Left hindlimb (tissue), 1 donor: ENCODE results near the gene TNFAIP8.

Experiments
- DNase-seq: peaks from one replicate; pipeline ENCODE4 v3.0.0-alpha.2; 2018

The TNFAIP8 gene

GRCh38 chr5:119329666-119330065 lies 26.2 kb upstream of the TNFAIP8 start:
- DNase-seq, result no peak

DNA sequence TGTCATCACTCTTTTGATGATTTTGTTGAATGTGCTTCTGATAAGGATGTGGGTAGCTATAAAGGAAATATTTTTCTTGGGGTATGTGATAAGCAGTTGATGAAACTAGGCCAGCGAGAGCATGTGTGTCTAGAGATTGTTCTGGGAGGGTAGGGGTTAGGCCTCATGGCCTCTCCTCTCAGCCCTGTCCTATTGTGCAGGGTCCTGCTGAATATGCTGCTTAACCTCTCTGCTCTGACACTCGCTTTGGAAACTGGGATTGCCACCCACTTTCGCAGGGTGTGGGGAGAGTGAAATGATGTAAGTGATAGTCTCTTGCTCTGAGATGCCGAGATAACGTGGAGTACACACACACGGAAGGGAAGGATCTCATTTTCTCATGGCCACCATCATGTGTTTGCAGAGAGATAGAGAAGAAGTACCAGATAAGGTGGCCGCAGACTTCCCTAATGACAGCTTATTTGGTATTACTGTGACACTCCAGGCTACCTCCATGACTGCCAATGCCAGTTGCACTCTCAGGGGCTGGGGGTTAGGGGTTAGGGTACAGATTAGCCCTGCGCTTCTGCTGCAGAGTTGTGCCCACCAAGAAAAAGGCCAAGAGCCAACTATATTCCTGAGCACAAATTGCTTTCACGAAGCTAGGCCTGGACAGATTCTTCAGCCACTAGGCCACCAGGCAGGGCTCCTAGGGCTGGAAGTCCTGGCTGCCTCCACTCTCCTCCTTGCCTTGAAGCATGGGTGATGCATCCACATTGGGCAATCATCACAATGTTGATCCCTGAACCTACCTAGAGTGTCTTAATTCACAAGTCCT lies 25.2 kb upstream of the TNFAIP8 start:
- DNase-seq, result no peak

DNA sequence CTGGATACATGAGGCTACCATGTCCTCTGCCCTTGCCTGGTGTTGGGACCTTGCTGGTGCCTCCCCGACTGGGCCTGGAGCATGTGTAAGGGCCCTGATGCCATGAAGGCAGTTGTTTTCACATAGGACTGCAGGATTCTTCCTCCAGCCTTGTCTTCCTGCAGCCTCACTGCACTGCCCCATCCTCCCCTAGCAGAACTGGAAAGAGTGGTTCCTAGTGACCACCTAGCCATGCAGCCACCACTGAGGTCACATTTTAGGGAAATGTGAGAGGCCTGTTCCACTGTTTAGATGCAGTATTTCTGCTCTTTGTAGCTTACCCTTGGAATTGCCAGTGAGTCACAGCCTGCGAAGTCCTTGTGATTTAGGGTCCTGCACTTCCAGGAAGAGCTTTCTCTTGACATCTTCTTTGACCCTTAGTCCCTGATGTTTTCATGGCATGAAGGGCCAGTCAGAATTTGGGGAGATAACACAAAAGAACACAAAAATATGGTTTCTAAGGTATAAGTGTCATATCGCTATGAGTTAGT lies 24.2 kb upstream of the TNFAIP8 start:
- DNase-seq, result no peak

DNA sequence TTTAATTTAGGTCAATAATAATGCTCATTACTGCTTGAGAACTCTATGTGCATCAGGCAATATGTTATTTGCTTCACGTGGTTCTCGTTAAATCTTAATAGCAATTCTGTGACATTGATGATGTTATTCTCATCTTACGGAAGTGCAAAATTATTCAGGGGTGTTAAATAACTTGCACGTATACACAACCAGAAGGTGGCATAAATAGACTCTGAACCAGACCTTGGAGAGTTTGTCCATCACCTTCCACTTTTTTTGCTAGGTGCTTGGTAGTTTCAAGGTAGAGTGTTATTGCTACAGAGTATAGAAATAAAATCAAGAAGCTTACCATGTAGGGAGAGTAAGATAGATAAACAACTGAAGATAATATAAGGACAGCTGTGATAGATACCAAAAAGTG lies 23.6 kb upstream of the TNFAIP8 start:
- no peak for DNase-seq

DNA sequence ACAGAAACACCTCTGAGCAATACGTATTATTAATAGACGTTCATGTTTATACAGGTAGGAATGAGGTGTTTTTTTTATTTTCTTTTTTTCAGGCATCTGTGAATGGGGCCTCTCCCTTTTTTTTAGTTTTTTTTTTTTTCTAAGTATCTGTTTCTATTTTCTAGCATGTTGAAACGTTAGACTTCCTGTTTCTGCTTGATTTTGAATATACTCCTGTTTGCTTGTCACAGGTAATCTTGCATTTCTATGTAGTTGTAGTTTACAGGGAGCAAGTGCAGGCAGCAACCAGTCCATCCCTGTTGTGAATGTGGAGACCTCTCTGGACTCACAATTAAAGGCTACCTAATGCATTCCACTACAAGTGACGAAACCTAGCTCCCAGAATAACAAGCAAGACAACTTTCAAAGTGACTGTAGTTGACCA lies 22.8 kb upstream of the TNFAIP8 start:
- no peak for DNase-seq

DNA sequence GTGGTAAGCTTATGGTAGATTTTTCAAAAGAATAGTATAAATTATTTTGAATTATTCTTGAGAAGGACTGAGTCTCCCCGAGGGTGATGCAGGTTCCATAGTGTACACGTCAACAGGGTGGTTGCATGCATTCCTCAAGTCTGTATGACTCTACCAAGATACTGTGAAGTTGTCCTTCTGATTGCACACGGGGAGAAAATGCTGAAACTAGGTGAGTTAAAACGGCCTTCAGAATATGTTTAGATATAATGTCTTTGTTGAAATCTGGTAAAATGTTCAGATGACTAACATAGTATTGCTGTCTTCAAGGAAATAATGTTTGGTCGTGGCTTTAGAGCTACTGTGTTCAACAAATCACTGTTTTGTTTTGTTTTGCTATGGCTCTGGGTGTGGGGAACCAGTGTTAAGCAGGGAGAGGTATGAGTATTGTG lies 22.4 kb upstream of the TNFAIP8 start:
- DNase-seq, result no peak

GRCh38 chr5:119335261-119335677 lies 20.6 kb upstream of the TNFAIP8 start:
- DNase-seq, result no peak

- no peak for DNase-seq
These were observed 19.6 kb upstream of the TNFAIP8 start for GRCh38 chr5:119336262-119336661.

DNA sequence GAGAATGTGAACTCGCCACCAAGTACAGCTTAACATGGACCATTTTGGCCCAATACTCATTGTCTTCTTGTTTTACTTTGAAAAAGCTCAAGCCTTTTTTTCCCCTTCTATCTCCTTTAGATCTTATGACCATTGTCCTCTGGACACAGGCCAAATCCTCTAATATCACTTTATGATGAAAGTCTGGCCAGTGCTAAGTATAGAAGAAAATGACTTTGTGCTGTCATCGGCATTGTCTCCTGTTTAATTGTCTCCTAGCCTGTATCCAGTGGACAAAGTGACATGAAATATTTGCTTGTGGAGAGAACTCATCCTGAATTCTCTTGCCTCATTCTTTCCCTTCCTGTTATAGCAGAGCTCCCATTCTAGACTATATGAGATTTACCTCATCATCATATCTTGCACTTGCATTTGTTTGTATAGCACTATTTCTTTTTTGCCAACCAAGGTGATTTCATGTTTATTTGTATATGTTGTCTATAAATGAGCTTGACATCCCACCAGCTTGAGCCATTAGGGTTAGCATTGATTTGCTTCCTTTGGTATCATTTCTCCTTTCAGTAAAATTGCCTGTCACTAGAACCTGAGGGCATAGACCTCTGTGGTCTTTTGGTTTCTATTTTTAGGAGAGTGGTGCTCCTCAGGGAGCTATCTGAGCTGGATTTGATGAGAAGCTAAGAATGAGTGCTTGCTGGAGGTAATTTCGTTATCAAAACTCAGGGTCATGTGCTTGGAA lies 18.8 kb upstream of the TNFAIP8 start:
- DNase-seq, result no peak

DNA sequence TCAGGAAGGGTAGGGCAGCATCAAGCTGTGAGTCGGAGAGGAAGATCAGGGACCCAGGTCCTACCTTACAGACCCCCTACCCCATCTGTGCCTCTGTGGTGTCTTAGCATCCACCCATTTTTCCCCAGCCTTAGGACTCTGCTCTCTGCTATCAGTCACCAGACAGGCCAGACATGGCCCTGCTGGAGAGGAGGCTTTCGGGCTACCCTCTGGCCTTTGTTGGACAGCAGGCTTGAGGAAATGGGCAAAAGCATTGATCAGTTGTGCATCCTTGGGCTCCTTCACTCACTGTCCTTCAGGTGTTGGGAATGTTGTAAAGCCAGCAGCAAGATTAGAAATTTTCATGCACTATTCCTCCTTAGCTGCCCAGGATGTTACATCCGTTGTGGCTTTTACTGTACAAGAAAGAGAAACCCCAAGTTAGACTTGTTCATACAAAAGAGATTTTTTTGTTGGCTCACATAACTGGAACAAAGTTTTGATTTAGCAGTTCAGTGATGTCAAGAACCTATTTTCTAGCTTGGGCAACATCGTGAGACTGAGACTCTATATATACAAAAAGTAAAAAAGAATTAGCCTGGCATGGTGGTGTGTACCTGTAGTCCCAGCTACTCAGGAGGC lies 17.4 kb upstream of the TNFAIP8 start:
- DNase-seq, result no peak

- DNase-seq, result no peak
These were observed 16.5 kb upstream of the TNFAIP8 start for GRCh38 chr5:119339344-119339743.

- no peak for DNase-seq
These were observed 15.9 kb upstream of the TNFAIP8 start for GRCh38 chr5:119339965-119340364.

- DNase-seq, result no peak
These were observed 15.1 kb upstream of the TNFAIP8 start for GRCh38 chr5:119340597-119341218.

DNA sequence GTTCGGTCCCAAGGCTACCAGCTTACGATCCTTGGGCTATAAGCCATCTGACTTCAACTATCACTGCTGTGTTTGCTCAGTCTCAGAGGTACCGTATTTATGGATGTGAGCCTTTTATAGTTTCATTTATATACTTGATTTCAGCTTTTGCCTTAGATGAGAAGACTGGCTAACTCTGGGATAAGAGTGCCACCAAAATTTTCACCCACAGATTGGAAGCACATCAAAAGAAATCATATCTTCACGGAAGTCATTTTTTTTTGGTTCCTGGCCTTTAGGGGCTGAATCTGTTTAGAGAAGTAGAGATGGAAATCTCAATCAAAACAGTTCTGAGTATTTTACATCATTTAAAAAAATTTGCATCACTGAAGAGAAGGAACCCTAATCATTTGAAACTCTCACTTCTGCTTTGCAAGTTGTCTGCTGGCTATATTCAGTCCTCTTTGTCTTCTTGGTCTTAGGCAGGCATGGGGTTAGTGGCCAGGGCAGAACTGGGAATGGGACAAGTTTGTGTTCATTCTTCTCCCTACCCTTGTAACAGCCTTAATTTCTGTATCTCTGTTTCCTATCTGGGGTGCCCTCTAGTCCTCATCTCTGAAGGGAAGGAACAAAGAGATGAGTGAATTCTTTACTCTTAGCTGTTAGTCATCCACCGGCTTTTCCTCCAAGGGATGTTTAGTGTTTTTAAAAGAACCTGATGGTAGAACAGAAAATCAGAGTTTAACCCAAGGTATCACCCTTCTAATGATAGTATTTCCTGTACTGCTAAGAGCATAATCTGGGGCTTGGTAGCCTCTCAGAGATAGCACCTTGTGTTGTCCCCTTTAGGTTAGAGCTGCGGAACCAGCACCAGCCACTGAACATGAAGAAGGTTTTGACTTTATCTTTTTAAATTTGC lies 14.1 kb upstream of the TNFAIP8 start:
- DNase-seq, result no peak

- DNase-seq, result no peak
These were observed 13.4 kb upstream of the TNFAIP8 start for GRCh38 chr5:119342406-119342805.

DNA sequence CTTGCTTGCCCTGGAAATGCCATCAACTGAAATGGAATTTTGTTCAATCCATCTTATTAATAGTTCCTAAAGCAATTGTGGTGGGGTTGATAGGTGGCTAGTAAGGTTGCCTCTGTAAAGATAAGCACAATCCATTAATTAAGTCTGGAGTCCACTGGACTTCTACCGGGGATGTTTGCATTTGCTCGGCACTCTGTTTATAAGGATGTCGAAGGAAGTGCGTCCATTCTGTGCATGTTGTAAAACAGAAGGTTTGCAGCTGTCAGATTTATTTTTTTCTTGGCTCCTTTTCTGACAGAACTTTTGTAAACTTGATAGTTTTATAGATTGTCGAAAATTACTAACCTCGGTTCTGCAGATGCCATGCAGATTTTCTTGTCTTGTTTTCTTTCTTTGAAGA lies 12.8 kb upstream of the TNFAIP8 start:
- DNase-seq, result no peak

GRCh38 chr5:119343766-119344165 lies 12.1 kb upstream of the TNFAIP8 start:
- no peak for DNase-seq

GRCh38 chr5:119344231-119344630 lies 11.6 kb upstream of the TNFAIP8 start:
- no peak for DNase-seq

DNA sequence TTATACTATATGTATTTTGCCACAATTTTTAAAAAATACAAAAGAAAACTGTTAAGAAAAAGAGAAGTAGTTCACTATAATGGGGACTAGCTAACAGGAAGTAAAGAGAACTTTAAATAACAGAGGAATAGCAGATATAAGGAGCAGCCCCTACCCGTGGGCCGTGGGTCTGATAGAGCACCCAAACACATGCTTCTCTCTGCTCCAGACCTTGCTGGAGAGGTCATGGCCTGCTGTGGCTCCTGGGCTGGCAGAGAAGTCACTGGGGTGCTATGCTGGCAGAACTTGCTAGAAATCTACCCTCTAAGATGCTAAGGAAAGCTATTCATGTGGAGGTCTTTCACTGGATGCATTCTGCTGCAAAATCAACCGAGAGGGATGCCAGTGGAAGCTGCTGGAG lies 10.0 kb upstream of the TNFAIP8 start:
- DNase-seq, result no peak

GRCh38 chr5:119346394-119346793 lies 9.4 kb upstream of the TNFAIP8 start:
- no peak for DNase-seq

- DNase-seq, result no peak
These were observed 8.2 kb upstream of the TNFAIP8 start for GRCh38 chr5:119347574-119347973.

DNA sequence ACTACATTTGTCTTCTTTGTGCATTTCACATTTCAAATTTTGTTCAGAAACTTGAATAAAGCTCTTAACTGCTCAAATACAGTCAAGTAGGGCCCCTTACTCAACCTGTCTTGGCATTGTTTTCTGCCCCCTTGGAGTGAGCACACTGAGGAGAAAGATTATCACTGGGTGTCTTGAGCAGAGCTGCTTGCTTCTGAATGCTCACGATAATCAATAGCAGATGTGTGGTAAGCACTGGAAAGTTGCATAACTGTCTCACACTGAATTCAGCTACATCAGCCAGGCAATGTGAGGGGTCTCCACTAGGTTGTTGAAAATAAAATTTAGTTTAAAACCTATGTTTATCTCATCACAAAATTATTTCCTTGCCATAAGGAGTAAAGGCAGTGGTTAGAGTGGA lies 7.8 kb upstream of the TNFAIP8 start:
- no peak for DNase-seq
